ENCODE measurements around the gene MAPK10.

GRCh38 chr4:86291180-86291579, 68.7 kb downstream of the MAPK10 start:
- no peak for TF ChIP-seq CTCF (optimal IDR thresholded peaks at IDR 0.05 in 1 of 3, IDR thresholded peaks at IDR 0.05 in 1 of 3, conservative IDR thresholded peaks at IDR 0.05 in 1 of 3; ENCODE audit: extremely low read depth in 1 of 3, insufficient read depth in 2 of 3, low read length in 3 of 3)
- no peak for TF ChIP-seq EZH2 (IDR thresholded peaks at IDR 0.05; ENCODE audit: low read length)

Data from keratinocyte (primary cell).